HEK293T (cell line): Measurements from ENCODE around the gene ARL6IP1.

Experiments used
- CTCF ChIA-PET: fragments of 350-600 bp; formaldehyde crosslinking; extraction: SDS; loops from one replicate; lab custom pipeline; 2021; ENCODE audit warnings: antibody characterized with exemption, inconsistent platforms; lab: Yijun Ruan, JAX
- POLR2A ChIA-PET: fragments of 350-600 bp; formaldehyde crosslinking; extraction: SDS; loops from one replicate; lab custom pipeline; 2020; ENCODE audit warnings: antibody characterized with exemption, inconsistent platforms; lab: Yijun Ruan, JAX
- DNase-seq: peaks from one replicate; pipeline ENCODE4 v3.0.0; 2012; ENCODE audit warnings: mixed read lengths; ENCODE audit errors: extremely low spot score
- ARNT ChIP-seq: fragments of 450-650 bp; IDR thresholded peaks from 2 replicates; pipeline ENCODE4 v1.6.1; 2017; ENCODE audit warnings: mild to moderate bottlenecking
- BHLHE40 ChIP-seq: fragments of 450-650 bp; IDR thresholded peaks from 2 replicates; pipeline ENCODE4 v1.6.1; 2016; ENCODE audit warnings: mild to moderate bottlenecking, moderate library complexity, borderline replicate concordance
- CTBP1 ChIP-seq: fragments of 450-650 bp; IDR thresholded peaks from 2 replicates; pipeline ENCODE4 v1.6.1; 2016; ENCODE audit warnings: borderline replicate concordance
- ELF4 ChIP-seq: fragments of 450-650 bp; IDR thresholded peaks from 2 replicates; pipeline ENCODE4 v1.6.1; 2017; ENCODE audit warnings: antibody characterized with exemption
- FOXA1 ChIP-seq: fragments of 450-650 bp; IDR thresholded peaks from 2 replicates; pipeline ENCODE4 v1.6.1; 2016; ENCODE audit warnings: mild to moderate bottlenecking
- FOXK2 ChIP-seq: fragments of 450-650 bp; IDR thresholded peaks from 2 replicates; pipeline ENCODE4 v1.6.1; 2016; ENCODE audit warnings: mild to moderate bottlenecking
- FOXM1 ChIP-seq: fragments of 450-650 bp; IDR thresholded peaks from 2 replicates; pipeline ENCODE4 v1.6.1; 2017; ENCODE audit warnings: mild to moderate bottlenecking, borderline replicate concordance
- HDGF ChIP-seq: fragments of 450-650 bp; IDR thresholded peaks from 2 replicates; pipeline ENCODE4 v1.6.1; 2017; ENCODE audit warnings: antibody characterized with exemption, borderline replicate concordance
- L3MBTL2 ChIP-seq: fragments of 450-650 bp; conservative IDR thresholded peaks from 2 replicates; pipeline ENCODE4 v1.6.1; 2016; ENCODE audit warnings: mild to moderate bottlenecking
- LEF1 ChIP-seq: fragments of 450-650 bp; IDR thresholded peaks from 2 replicates; pipeline ENCODE4 v1.6.1; 2017; ENCODE audit warnings: mild to moderate bottlenecking, borderline replicate concordance
- NFRKB ChIP-seq: fragments of 450-650 bp; IDR thresholded peaks from 2 replicates; pipeline ENCODE4 v1.6.1; 2016; ENCODE audit warnings: mild to moderate bottlenecking, moderate library complexity
- SP1 ChIP-seq: fragments of 450-650 bp; IDR thresholded peaks from 2 replicates; pipeline ENCODE4 v1.6.1; 2017
- SUZ12 ChIP-seq: fragments of 450-650 bp; IDR thresholded peaks from 2 replicates; pipeline ENCODE4 v1.6.1; 2016; ENCODE audit warnings: mild to moderate bottlenecking
- TARDBP ChIP-seq: fragments of 450-650 bp; IDR thresholded peaks from 2 replicates; pipeline ENCODE4 v1.6.1; 2016
- ZNF384 ChIP-seq: fragments of 450-650 bp; IDR thresholded peaks from 2 replicates; pipeline ENCODE4 v1.6.1; 2016
- TF ChIP-seq, protein P1 (sequence below): fragments of 450-650 bp; IDR thresholded peaks from 2 replicates; pipeline ENCODE4 v1.6.1; 2016

ARL6IP1 gene

DNA sequence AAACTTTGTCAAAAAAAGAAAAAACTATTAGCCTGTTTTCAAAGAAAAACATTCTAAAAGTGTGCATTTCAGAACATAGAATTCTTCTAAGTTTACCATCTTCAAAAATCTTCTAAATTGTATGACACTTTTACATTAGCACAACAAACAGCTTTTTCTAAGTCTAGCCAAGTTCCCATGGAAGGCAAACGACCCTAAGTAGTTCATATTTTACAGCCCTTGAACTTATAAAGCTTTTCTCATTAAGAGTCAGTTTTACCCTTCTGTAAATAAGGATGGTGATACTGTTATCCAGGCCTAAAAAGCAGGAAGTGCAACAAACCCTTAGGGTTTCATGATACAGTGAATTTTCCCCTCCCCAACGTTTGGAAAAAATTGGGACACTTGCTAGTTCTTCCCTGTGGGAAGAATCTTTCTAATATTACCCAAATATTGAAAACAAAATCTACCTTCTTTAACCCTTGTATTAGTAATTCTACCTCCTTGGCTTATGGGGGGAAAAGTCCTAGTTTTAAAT is 4.0 kb upstream of the ARL6IP1 start:
- DNase-seq = no peak
- ChIA-PET CTCF (no interaction called here), POLR2A (interaction anchor here (0.8 to 2.5 kb wide), 2 partner anchors 15 to 141 kb away, joined by 3 to 19 read pairs; partner anchors contain the start of gene RPS15A)
- TF ChIP-seq FOXA1 (no peak), L3MBTL2 (no peak), NFRKB (no peak), FOXK2 (no peak), HDGF (no peak), LEF1 (no peak), TARDBP (no peak), SP1 (no peak), FOXM1 (no peak), BHLHE40 (no peak), ZNF384 (no peak), ARNT (no peak), ELF4 (no peak), CTBP1 (no peak), SUZ12 (no peak)
- TF ChIP-seq, protein P1, sequence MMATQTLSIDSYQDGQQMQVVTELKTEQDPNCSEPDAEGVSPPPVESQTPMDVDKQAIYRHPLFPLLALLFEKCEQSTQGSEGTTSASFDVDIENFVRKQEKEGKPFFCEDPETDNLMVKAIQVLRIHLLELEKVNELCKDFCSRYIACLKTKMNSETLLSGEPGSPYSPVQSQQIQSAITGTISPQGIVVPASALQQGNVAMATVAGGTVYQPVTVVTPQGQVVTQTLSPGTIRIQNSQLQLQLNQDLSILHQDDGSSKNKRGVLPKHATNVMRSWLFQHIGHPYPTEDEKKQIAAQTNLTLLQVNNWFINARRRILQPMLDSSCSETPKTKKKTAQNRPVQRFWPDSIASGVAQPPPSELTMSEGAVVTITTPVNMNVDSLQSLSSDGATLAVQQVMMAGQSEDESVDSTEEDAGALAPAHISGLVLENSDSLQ = no peak

DNA sequence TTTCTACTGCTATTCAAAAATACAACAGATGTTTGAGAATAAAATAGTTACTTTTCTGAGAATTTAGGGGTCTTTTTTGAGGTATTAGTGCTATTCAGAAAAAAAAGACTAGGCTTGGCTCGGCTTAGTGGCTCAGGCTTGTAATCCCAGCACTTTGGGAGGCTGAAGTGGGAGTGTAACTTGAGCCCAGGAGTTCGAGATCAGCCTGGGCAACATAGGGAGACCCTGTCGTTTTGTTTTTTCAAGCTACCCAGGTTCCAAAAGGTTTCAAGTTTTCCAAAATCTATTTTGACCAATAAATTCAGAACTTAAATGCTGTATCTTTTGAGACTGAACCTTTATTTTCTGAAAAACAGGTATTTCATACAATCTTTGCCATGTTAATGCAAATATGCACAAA is 3.2 kb upstream of the ARL6IP1 start:
- DNase-seq = no peak
- CTCF ChIA-PET = no interaction called here
- TF ChIP-seq HDGF = no peak
- TF ChIP-seq LEF1 = no peak
- no peak for TF ChIP-seq SUZ12
- no peak for TF ChIP-seq BHLHE40
- no peak for TF ChIP-seq TARDBP
- no peak for TF ChIP-seq FOXA1
- TF ChIP-seq NFRKB = no peak
- no peak for TF ChIP-seq CTBP1
- POLR2A ChIA-PET = interaction anchor here (0.8 to 2.5 kb wide), 2 partner anchors 15 to 141 kb away, joined by 3 to 19 read pairs; partner anchors contain the start of gene RPS15A

DNA sequence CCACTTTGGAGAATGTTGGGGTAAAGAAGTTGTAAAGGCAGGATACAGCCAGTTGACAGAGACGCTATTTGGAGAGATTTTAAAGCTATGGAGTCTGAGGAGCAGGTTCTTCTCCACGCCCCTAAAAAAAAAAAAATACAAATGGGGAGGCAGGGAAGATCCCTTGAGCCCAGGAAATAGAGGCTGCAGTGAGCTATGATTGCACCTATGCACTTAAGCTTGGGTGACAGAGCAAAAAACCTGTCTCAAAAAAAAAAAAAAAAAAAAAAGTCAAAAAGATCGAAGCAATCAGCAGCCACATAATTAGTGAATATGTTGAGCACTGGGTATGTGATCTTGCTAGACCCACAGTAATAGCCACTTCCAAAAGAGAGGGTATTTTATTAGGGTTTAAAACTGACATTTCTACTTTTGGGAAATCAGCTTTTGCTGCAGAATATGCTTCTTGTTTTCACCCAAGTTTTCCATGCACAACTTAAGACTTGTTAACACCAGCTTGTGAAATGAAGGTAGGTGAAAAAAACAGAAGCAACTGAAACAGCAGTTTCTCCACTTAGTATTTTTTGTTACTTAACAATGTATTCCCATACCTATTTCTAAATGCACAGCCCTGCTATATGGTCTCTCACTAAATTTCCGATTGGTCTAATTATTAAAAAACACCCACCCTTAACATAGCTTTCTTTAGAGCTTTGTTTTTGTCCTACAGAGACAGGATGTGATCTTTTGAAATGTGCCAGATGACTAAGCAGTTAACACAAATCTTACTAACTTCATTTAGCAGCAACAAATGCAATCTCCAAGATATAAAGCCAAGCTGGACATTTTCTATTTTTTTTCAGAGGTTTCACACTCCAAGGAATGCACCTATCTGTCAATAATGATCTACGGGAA is 2.5 kb upstream of the ARL6IP1 start:
- ChIA-PET POLR2A (interaction anchor here (2.5 kb wide), 1 partner anchor 14 kb away, joined by 19 read pairs; the partner anchor contains the start of gene RPS15A), CTCF (interaction anchor here (0.6 kb wide), 1 partner anchor 578 kb away, joined by 3 read pairs; no protein-coding TSS in a partner anchor)
- TF ChIP-seq SUZ12 = no peak
- TF ChIP-seq, protein P1 = no peak
- no peak for TF ChIP-seq HDGF
- TF ChIP-seq ARNT = no peak
- no peak for TF ChIP-seq FOXA1
- no peak for TF ChIP-seq CTBP1
- no peak for DNase-seq

DNA sequence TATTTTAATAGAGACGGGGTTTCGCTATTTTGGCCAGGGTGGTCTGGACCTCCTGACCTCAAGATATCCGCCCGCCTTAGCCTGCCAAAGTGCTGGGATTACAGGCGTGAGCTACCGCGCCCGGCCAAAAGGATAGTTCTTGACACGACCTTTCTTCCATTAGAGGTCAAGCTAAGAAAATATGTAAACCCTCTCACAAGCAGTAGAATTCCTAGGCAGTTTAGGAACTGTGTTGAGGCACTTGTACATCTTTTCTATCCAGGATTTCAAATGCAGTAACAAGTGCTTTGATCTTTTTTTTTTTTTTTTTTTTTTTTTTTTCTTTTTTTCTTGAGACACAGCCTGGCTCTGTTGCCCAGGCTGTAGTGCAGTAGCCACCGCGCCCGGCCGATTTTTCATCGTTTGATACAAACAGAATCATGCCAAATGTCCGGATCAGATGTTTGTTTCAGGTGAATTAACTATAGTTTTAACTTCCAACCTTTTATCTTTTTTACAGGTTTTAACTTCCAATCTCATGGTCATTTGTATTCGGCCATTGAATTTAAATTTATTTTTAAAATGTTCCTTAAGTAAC is 1.5 kb upstream of the ARL6IP1 start:
- TF ChIP-seq, protein P1 = no peak
- TF ChIP-seq ZNF384 = peak; percentile 79
- no peak for DNase-seq
- CTCF ChIA-PET = no interaction called here
- POLR2A ChIA-PET = interaction anchor here (2.1 to 5.7 kb wide), 2 partner anchors 13 to 156 kb away, joined by 10 to 172 read pairs; partner anchors contain the start of gene RPS15A

DNA sequence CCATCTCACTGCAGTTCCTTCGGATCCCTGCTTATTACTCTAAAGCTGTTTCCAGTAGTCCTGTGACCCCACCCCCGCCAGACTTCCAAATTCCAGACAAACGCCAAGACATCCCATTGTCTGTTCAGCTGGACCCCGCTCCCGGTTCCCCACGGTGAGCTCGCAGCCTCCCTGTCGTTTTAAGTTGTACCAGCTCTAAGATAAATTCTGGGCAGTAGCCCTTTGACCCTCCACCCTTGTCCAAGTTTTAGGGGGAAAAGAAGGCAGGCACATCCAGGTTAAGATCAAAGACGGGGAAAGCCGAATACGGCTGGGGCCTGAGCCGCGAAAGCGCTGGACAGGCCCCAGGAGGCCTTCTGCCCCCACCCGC is 589 bp downstream of the ARL6IP1 start:
- ChIA-PET POLR2A (interaction anchor here (0.6 to 5.7 kb wide), 5 partner anchors 11 to 183 kb away, joined by 3 to 172 read pairs (median 3); partner anchors contain the start of genes RPS15A and TMC7), CTCF (interaction anchor here (1.4 kb wide), 1 partner anchor 10 kb away, joined by 4 read pairs; no protein-coding TSS in a partner anchor)
- no peak for TF ChIP-seq L3MBTL2
- no peak for TF ChIP-seq ELF4
- no peak for TF ChIP-seq ZNF384
- TF ChIP-seq FOXK2 = no peak
- TF ChIP-seq TARDBP = no peak
- TF ChIP-seq, protein P1 = no peak
- TF ChIP-seq FOXM1 = no peak
- TF ChIP-seq FOXA1 = no peak
- TF ChIP-seq HDGF = no peak
- no peak for TF ChIP-seq SP1
- no peak for TF ChIP-seq ARNT
- no peak for TF ChIP-seq CTBP1
- no peak for DNase-seq
